Type B pancreatic cell (in vitro differentiated cells): Measurements from ENCODE around the gene TIMM29. TPM values are rescaled to one million over a fixed set of nuclear protein-coding genes. Genes with fewer than 3 reads are reported as not detected.
"Not testable (repeated sequence)": the region's sequence is repeated elsewhere in the genome, so short reads cannot be mapped to it uniquely, and the experiment has no call there.

Experiments used
- DNase-seq: peaks from one replicate; pipeline ENCODE4 v3.0.0; 2021; ENCODE audit warnings: mixed read lengths; ENCODE audit not compliant: unreplicated experiment; ENCODE audit errors: extremely low spot score
- H3K27ac Mint-ChIP-seq: 2 replicates; pipeline ENCODE4 v1.8.0; 2021; ENCODE audit warnings: mild to moderate bottlenecking, mixed read lengths
- H3K27me3 Mint-ChIP-seq: 2 replicates; pipeline ENCODE4 v1.8.0; 2021; ENCODE audit warnings: mixed read lengths
- H3K36me3 Mint-ChIP-seq: 2 replicates; pipeline ENCODE4 v1.8.0; 2021; ENCODE audit warnings: mixed read lengths
- H3K4me1 Mint-ChIP-seq: one replicate; pipeline ENCODE4 v1.8.0; 2021; ENCODE audit warnings: mixed read lengths; ENCODE audit not compliant: unreplicated experiment
- H3K4me3 Mint-ChIP-seq: 2 replicates; pipeline ENCODE4 v1.8.0; 2021; ENCODE audit warnings: mild to moderate bottlenecking, mixed read lengths
- H3K9me3 Mint-ChIP-seq: 2 replicates; pipeline ENCODE4 v1.8.0; 2021; ENCODE audit warnings: mixed read lengths
- CTCF ChIP-seq: fragments of 200-600 bp; sonication (generic); conservative IDR thresholded peaks from 2 replicates; pipeline ENCODE4 v1.5.0; 2021; ENCODE audit warnings: antibody characterized with exemption, mild to moderate bottlenecking
- total RNA-seq: library from RNA; stranded (reverse); gene quantifications from 2 replicates; pipeline ENCODE4 v1.2.1, GENCODE V29; 2021; ENCODE audit warnings: low replicate concordance

Gene TIMM29
- total RNA-seq, 1 donor from 2014 or later: 31.8 TPM

GRCh38 chr19:10936661-10937084 lies 8.1 kb downstream of the TIMM29 start:
- no peaks in the 10 kb centered on the region for H3K36me3 Mint-ChIP-seq
- peak overlapping the region; percentile 81 for H3K27ac Mint-ChIP-seq
- DNase-seq: no peak
- H3K27me3 Mint-ChIP-seq: no peaks in the 10 kb centered on the region
- H3K4me1 Mint-ChIP-seq: peaks cover 4% of the 10 kb centered on the region
- TF ChIP-seq CTCF: peak; percentile 82
- H3K9me3 Mint-ChIP-seq: no peaks in the 10 kb centered on the region
- peak overlapping the region; percentile 71 for H3K4me3 Mint-ChIP-seq

- H3K27me3 Mint-ChIP-seq, DNase-seq, H3K9me3 Mint-ChIP-seq, H3K36me3 Mint-ChIP-seq, H3K4me3 Mint-ChIP-seq: not testable (repeated sequence)
- Mint-ChIP-seq H3K27ac (peak overlapping the region; percentile 78), H3K4me1 (peaks cover 11% of the 10 kb centered on the region)
Observed at GRCh38 chr19:10941649-10942048, 13.0 kb downstream of the TIMM29 start.

- not testable (repeated sequence) for H3K27me3 Mint-ChIP-seq, H3K9me3 Mint-ChIP-seq, DNase-seq, H3K36me3 Mint-ChIP-seq, H3K27ac Mint-ChIP-seq, H3K4me3 Mint-ChIP-seq
- peaks cover 12% of the 10 kb centered on the region for H3K4me1 Mint-ChIP-seq
Observed at GRCh38 chr19:10943412-10943811, 14.8 kb downstream of the TIMM29 start.

DNA sequence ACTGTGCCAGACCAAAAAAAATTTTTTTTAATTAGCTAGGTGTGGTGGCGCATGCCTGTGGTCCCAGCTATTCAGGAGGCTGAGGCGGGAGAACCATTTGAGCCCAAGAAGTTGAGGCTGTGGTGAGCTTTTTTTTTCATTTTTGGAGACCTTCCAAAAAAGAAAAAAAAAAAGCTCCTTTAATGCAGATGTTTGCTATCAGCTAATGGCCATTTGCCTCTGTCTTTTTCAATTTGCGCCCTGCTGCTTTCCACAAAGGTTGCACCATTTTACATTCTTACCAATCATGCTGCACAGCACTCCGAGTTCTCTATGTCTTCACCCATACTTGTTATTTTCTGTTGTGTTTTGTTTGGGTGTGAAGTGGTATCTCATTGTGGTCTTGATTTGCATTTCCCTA lies 16.7 kb downstream of the TIMM29 start:
- Mint-ChIP-seq H3K27ac (no peak overlapping the region), H3K9me3 (no peaks in the 10 kb centered on the region), H3K27me3 (no peaks in the 10 kb centered on the region), H3K4me3 (no peak overlapping the region), H3K4me1 (peaks cover 12% of the 10 kb centered on the region), H3K36me3 (no peaks in the 10 kb centered on the region)
- no peak for TF ChIP-seq CTCF
- no peak for DNase-seq

- Mint-ChIP-seq H3K4me3 (no peak overlapping the region), H3K9me3 (no peaks in the 10 kb centered on the region), H3K27me3 (no peaks in the 10 kb centered on the region), H3K4me1 (peaks cover 9% of the 10 kb centered on the region), H3K36me3 (no peaks in the 10 kb centered on the region), H3K27ac (no peak overlapping the region)
- TF ChIP-seq CTCF: no peak
- no peak for DNase-seq
Observed at GRCh38 chr19:10946958-10947657, 18.5 kb downstream of the TIMM29 start.

- Mint-ChIP-seq H3K27ac (peak overlapping the region; percentile 91), H3K27me3 (no peaks in the 10 kb centered on the region), H3K4me1 (no peaks in the 10 kb centered on the region), H3K9me3 (no peaks in the 10 kb centered on the region), H3K36me3 (no peaks in the 10 kb centered on the region), H3K4me3 (peak overlapping the region; percentile 55)
- no peak for TF ChIP-seq CTCF
- no peak for DNase-seq
Observed at GRCh38 chr19:10952809-10953208, 24.2 kb downstream of the TIMM29 start.

DNA sequence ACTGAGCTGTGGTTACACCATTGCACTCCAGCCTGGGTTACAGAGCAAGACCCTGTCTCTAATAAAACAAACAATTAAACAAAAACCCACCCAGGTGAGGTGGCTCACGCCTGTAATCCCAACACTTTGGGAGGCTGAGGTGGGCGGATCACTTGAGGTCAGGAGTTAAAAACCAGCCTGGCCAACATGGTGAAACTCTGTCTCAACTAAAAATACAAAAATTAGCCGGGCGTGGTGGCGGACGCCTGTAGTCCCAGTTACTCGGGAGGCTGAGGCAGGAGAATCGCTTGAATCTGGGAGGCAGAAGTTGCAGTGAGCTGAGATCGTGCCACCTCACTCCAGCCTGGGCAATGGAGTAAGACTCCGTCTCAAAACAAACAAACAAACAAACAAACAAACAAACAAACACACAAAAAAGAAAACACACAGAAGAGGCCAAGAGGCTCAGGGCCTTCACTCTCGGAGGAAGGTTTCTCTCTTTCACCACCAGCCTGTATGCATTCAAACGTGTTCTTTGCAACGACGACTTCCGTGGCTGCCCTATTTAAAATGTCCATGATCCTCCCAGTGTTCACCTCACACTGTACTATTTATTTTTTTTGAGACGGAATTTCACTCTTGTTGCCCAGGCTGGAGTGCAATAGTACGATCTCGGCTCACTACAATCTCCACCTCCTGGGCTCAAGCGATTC lies 30.8 kb downstream of the TIMM29 start:
- Mint-ChIP-seq H3K4me3 (peak overlapping the region; percentile 89), H3K27ac (peak overlapping the region; percentile 92), H3K4me1 (peaks cover 12% of the 10 kb centered on the region)
- H3K9me3 Mint-ChIP-seq, H3K27me3 Mint-ChIP-seq, H3K36me3 Mint-ChIP-seq, DNase-seq: not testable (repeated sequence)
